H9 (cell line): ENCODE data around the gene SUFU. TPM values are rescaled to one million over a fixed set of nuclear protein-coding genes. Genes with fewer than 3 reads are reported as not detected.

Experiments
- DNase-seq: peaks from one replicate; pipeline ENCODE4 v3.0.0-alpha.2; 2017
- H2AFZ ChIP-seq: one replicate; pipeline ENCODE4 v1.6.1; 2013; ENCODE audit warnings: mild to moderate bottlenecking, low read length, control low read depth, moderate library complexity
- H2AK5ac ChIP-seq: 2 replicates; pipeline ENCODE4 v1.6.1; 2013; ENCODE audit warnings: low read length, control low read depth, mixed read lengths; ENCODE audit not compliant: insufficient read length
- H2BK120ac ChIP-seq: one replicate; pipeline ENCODE4 v1.6.1; 2013; ENCODE audit warnings: low read depth, mild to moderate bottlenecking, low read length, control low read depth, inconsistent platforms; ENCODE audit not compliant: poor library complexity, severe bottlenecking
- H2BK12ac ChIP-seq: 2 replicates; pipeline ENCODE4 v1.6.1; 2013; ENCODE audit warnings: low read length, control low read depth, mixed read lengths, low read depth; ENCODE audit not compliant: insufficient read length
- H2BK15ac ChIP-seq: 2 replicates; pipeline ENCODE4 v1.6.1; 2013; ENCODE audit warnings: low read depth, low read length, control low read depth
- H2BK20ac ChIP-seq: one replicate; pipeline ENCODE4 v1.6.1; 2013; ENCODE audit warnings: low read depth, mild to moderate bottlenecking, low read length, control low read depth, inconsistent platforms; ENCODE audit not compliant: poor library complexity, severe bottlenecking
- H2BK5ac ChIP-seq: 2 replicates; pipeline ENCODE4 v1.6.1; 2013; ENCODE audit warnings: low read length, control low read depth, mixed read lengths; ENCODE audit not compliant: insufficient read length
- H3K14ac ChIP-seq: 2 replicates; pipeline ENCODE4 v1.6.1; 2013; ENCODE audit warnings: low read length, control low read depth; ENCODE audit not compliant: insufficient read depth
- H3K18ac ChIP-seq: 2 replicates; pipeline ENCODE4 v1.6.1; 2013; ENCODE audit warnings: low read depth, mild to moderate bottlenecking, mixed read lengths, low read length, control low read depth; ENCODE audit not compliant: insufficient read length
- H3K23ac ChIP-seq: 2 replicates; pipeline ENCODE4 v1.6.1; 2013; ENCODE audit warnings: low read length, control low read depth, mixed read lengths, low read depth; ENCODE audit not compliant: insufficient read length
- H3K23me2 ChIP-seq: 2 replicates; pipeline ENCODE4 v1.6.1; 2013; ENCODE audit warnings: low read depth, mild to moderate bottlenecking, mixed read lengths, low read length, control low read depth; ENCODE audit not compliant: insufficient read length, poor library complexity, severe bottlenecking
- H3K27ac ChIP-seq: 2 replicates; pipeline ENCODE4 v1.5.1; 2013; ENCODE audit warnings: low read length, control low read depth, mixed read lengths, low read depth; ENCODE audit not compliant: insufficient read length
- H3K27me3 ChIP-seq: 2 replicates; pipeline ENCODE4 v1.6.1; 2013; ENCODE audit warnings: low read length, control low read depth, inconsistent platforms; ENCODE audit not compliant: insufficient read depth
- H3K4ac ChIP-seq: 2 replicates; pipeline ENCODE4 v1.6.1; 2013; ENCODE audit warnings: low read depth, mild to moderate bottlenecking, control low read depth, inconsistent platforms, low read length, moderate library complexity
- H3K4me1 ChIP-seq: 2 replicates; pipeline ENCODE4 v1.6.1; 2013; ENCODE audit warnings: low read length, control low read depth, inconsistent platforms; ENCODE audit not compliant: insufficient read depth
- H3K4me2 ChIP-seq: 2 replicates; pipeline ENCODE4 v1.6.1; 2013; ENCODE audit warnings: low read length, control low read depth, mixed read lengths; ENCODE audit not compliant: insufficient read length, insufficient read depth
- H3K56ac ChIP-seq: 2 replicates; pipeline ENCODE4 v1.6.1; 2013; ENCODE audit warnings: low read depth, mild to moderate bottlenecking, mixed read lengths, low read length, control low read depth; ENCODE audit not compliant: insufficient read length
- H3K79me1 ChIP-seq: 2 replicates; pipeline ENCODE4 v1.6.1; 2013; ENCODE audit warnings: low read depth, mild to moderate bottlenecking, moderate library complexity, low read length, control low read depth, inconsistent platforms; ENCODE audit not compliant: insufficient read depth, poor library complexity, severe bottlenecking
- H3K79me2 ChIP-seq: 2 replicates; pipeline ENCODE4 v1.6.1; 2013; ENCODE audit warnings: low read length, control low read depth, inconsistent platforms; ENCODE audit not compliant: insufficient read depth
- H3K9ac ChIP-seq: 2 replicates; pipeline ENCODE4 v1.6.1; 2013; ENCODE audit warnings: low read length, control low read depth, mixed read lengths; ENCODE audit not compliant: insufficient read length; ENCODE audit errors: extremely low read depth
- H3K9me3 ChIP-seq: one replicate; pipeline ENCODE4 v1.6.1; 2013; ENCODE audit warnings: low read depth, low read length, inconsistent platforms; ENCODE audit not compliant: control insufficient read depth
- H3T11ph ChIP-seq: one replicate; pipeline ENCODE4 v1.6.1; 2013; ENCODE audit warnings: mild to moderate bottlenecking, low read length, control low read depth, inconsistent platforms
- H4K20me1 ChIP-seq: one replicate; pipeline ENCODE4 v1.6.1; 2013; ENCODE audit not compliant: control insufficient read depth, insufficient read length, insufficient read depth
- H4K5ac ChIP-seq: 2 replicates; pipeline ENCODE4 v1.6.1; 2013; ENCODE audit warnings: low read depth, mild to moderate bottlenecking, mixed read lengths, low read length, control low read depth; ENCODE audit not compliant: insufficient read length
- H4K8ac ChIP-seq: replicated peaks from 2 replicates; pipeline ENCODE4 v1.6.1; 2013; ENCODE audit warnings: low read length, control low read depth, mixed read lengths, low read depth; ENCODE audit not compliant: insufficient read length
- H4K91ac ChIP-seq: 2 replicates; pipeline ENCODE4 v1.6.1; 2013; ENCODE audit warnings: low read depth, mild to moderate bottlenecking, moderate library complexity, mixed read lengths, low read length, control low read depth; ENCODE audit not compliant: insufficient read length
- H3K27ac Mint-ChIP-seq, 3 experiments: 2 replicates in 2 of 3; 3 replicates in 1 of 3; pipeline ENCODE4 v1.8.0; 2020 to 2021; ENCODE audit warnings: mixed read lengths in 3 of 3, mild to moderate bottlenecking in 1 of 3, moderate library complexity in 1 of 3
- H3K27me3 Mint-ChIP-seq: 2 replicates; pipeline ENCODE4 v1.8.0; 2021; ENCODE audit warnings: low read depth, mild to moderate bottlenecking, moderate library complexity, mixed read lengths
- H3K36me3 Mint-ChIP-seq, 3 experiments: 2 replicates in 2 of 3; 3 replicates in 1 of 3; pipeline ENCODE4 v1.8.0; 2020 to 2021; ENCODE audit warnings: low read depth in 3 of 3, mixed read lengths in 3 of 3; ENCODE audit not compliant: insufficient read depth in 1 of 3
- H3K4me1 Mint-ChIP-seq, 2 experiments: 2 replicates each; pipeline ENCODE4 v1.8.0; 2020; ENCODE audit warnings: mixed read lengths in 2 of 2
- H3K4me3 Mint-ChIP-seq, 2 experiments: 2 replicates in 1 of 2; 3 replicates in 1 of 2; pipeline ENCODE4 v1.8.0; 2020 to 2021; ENCODE audit warnings: mild to moderate bottlenecking in 2 of 2, mixed read lengths in 2 of 2, moderate library complexity in 1 of 2
- H3K9me3 Mint-ChIP-seq, 2 experiments: 2 replicates in 1 of 2; 3 replicates in 1 of 2; pipeline ENCODE4 v1.8.0; 2020; ENCODE audit warnings: mild to moderate bottlenecking in 2 of 2, mixed read lengths in 2 of 2, moderate library complexity in 1 of 2
- WGBS: extraction: QIAGEN DNeasy Blood & Tissue Kit; methylation state at CpG from one replicate; pipeline ENCODE4 v1.1.7; 2013; ENCODE audit warnings: missing lambda C conversion rate, low lambda C conversion rate, mixed read lengths; ENCODE audit not compliant: insufficient read length; ENCODE audit errors: extremely low coverage; 5-methylcytosine and 5-hydroxymethylcytosine counted together
- total RNA-seq: library from RNA; stranded (reverse); gene quantifications from 2 replicates; pipeline ENCODE4 v1.2.1, GENCODE V29; 2021
- TF ChIP-seq, protein P1 (sequence below): fragments of 200-600 bp; sonication (generic); conservative IDR thresholded peaks from 3 replicates; pipeline ENCODE4 v1.8.0; 2021; ENCODE audit warnings: antibody characterized with exemption, mild to moderate bottlenecking

The SUFU gene
- total RNA-seq, 1 experiment from 2014 or later: 9.5 TPM

DNA sequence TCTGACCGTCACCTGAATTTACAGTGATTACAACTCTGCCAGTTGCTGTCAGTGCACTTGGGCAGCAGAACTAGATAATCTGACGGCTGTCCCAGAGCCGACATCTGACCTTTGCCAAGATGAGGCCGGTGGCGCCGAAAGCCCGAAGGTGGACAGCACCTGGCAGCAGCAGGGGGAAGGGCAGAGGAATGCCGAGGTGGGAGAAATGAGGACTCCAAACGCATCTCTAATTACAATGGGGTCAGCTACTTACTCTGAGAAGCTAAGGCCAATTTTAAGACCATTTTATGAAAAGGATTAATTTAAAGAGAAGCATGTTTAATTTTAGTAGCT is 174.3 kb downstream of the SUFU start:
- no peak overlapping the region for H3K4me2 ChIP-seq
- H3K23me2 ChIP-seq: no peaks in the 10 kb centered on the region
- no peak overlapping the region for H2AFZ ChIP-seq
- no peak overlapping the region for H3K14ac ChIP-seq
- no peak overlapping the region for H2BK20ac ChIP-seq
- no peak overlapping the region for H2BK120ac ChIP-seq
- no peaks in the 10 kb centered on the region for H3K79me2 ChIP-seq
- H3T11ph ChIP-seq: no peak overlapping the region
- no peak overlapping the region for H3K23ac ChIP-seq
- no peak overlapping the region for H4K8ac ChIP-seq
- no peak overlapping the region for H3K56ac ChIP-seq
- no peaks in the 10 kb centered on the region for H4K20me1 ChIP-seq
- H3K36me3 Mint-ChIP-seq: peaks cover 8 to 21% (median 15%) of the 10 kb centered on the region in 3 experiments; a peak in 6 of 7 replicates
- H3K79me1 ChIP-seq: no peaks in the 10 kb centered on the region
- no peak overlapping the region for H2AK5ac ChIP-seq
- no peak for DNase-seq
- TF ChIP-seq, protein P1, sequence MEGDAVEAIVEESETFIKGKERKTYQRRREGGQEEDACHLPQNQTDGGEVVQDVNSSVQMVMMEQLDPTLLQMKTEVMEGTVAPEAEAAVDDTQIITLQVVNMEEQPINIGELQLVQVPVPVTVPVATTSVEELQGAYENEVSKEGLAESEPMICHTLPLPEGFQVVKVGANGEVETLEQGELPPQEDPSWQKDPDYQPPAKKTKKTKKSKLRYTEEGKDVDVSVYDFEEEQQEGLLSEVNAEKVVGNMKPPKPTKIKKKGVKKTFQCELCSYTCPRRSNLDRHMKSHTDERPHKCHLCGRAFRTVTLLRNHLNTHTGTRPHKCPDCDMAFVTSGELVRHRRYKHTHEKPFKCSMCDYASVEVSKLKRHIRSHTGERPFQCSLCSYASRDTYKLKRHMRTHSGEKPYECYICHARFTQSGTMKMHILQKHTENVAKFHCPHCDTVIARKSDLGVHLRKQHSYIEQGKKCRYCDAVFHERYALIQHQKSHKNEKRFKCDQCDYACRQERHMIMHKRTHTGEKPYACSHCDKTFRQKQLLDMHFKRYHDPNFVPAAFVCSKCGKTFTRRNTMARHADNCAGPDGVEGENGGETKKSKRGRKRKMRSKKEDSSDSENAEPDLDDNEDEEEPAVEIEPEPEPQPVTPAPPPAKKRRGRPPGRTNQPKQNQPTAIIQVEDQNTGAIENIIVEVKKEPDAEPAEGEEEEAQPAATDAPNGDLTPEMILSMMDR: no peak
- no CpG with 5 or more reads among the region's 9 CpGs for WGBS
- no peak overlapping the region for H2BK12ac ChIP-seq
- no peak overlapping the region for H3K18ac ChIP-seq
- peaks cover 15% of the 10 kb centered on the region; the same call in 1 of the 2 replicates for H3K4me1 ChIP-seq
- H4K5ac ChIP-seq: no peak overlapping the region
- H3K27ac Mint-ChIP-seq: peak overlapping the region in 2 of 3 experiments; percentile 5 to 85; a peak in 1 of 7 replicates
- H3K4me1 Mint-ChIP-seq: peaks cover 64 to 70% of the 10 kb centered on the region in 2 experiments
- H3K4ac ChIP-seq: no peak overlapping the region
- H3K9ac ChIP-seq: no peak overlapping the region
- peak overlapping the region in 1 of 2 experiments; percentile 23; a peak in 2 of 5 replicates for H3K4me3 Mint-ChIP-seq
- H3K27me3 Mint-ChIP-seq: no peaks in the 10 kb centered on the region
- no peaks in the 10 kb centered on the region for H3K9me3 Mint-ChIP-seq
- no peak overlapping the region for H4K91ac ChIP-seq
- no peak overlapping the region for H2BK5ac ChIP-seq
- H3K27me3 ChIP-seq: no peaks in the 10 kb centered on the region
- H3K9me3 ChIP-seq: no peaks in the 10 kb centered on the region
- no peak overlapping the region for H2BK15ac ChIP-seq
- H3K27ac ChIP-seq: no peak overlapping the region
